HEK293T (cell line): ENCODE data around the gene TJP3.

Experiments
- BHLHE40 ChIP-seq: fragments of 450-650 bp; IDR thresholded peaks from 2 replicates; pipeline ENCODE4 v1.6.1; 2016; ENCODE audit warnings: mild to moderate bottlenecking, moderate library complexity, borderline replicate concordance
- ELF4 ChIP-seq: fragments of 450-650 bp; IDR thresholded peaks from 2 replicates; pipeline ENCODE4 v1.6.1; 2017; ENCODE audit warnings: antibody characterized with exemption
- FOXA1 ChIP-seq: fragments of 450-650 bp; IDR thresholded peaks from 2 replicates; pipeline ENCODE4 v1.6.1; 2016; ENCODE audit warnings: mild to moderate bottlenecking
- FOXM1 ChIP-seq: fragments of 450-650 bp; IDR thresholded peaks from 2 replicates; pipeline ENCODE4 v1.6.1; 2017; ENCODE audit warnings: mild to moderate bottlenecking, borderline replicate concordance
- HDGF ChIP-seq: fragments of 450-650 bp; IDR thresholded peaks from 2 replicates; pipeline ENCODE4 v1.6.1; 2017; ENCODE audit warnings: antibody characterized with exemption, borderline replicate concordance
- L3MBTL2 ChIP-seq: fragments of 450-650 bp; conservative IDR thresholded peaks from 2 replicates; pipeline ENCODE4 v1.6.1; 2016; ENCODE audit warnings: mild to moderate bottlenecking
- PKNOX1 ChIP-seq: fragments of 450-650 bp; IDR thresholded peaks from 2 replicates; pipeline ENCODE4 v1.6.1; 2016
- SP1 ChIP-seq: fragments of 450-650 bp; IDR thresholded peaks from 2 replicates; pipeline ENCODE4 v1.6.1; 2017
- SUZ12 ChIP-seq: fragments of 450-650 bp; IDR thresholded peaks from 2 replicates; pipeline ENCODE4 v1.6.1; 2016; ENCODE audit warnings: mild to moderate bottlenecking
- TARDBP ChIP-seq: fragments of 450-650 bp; IDR thresholded peaks from 2 replicates; pipeline ENCODE4 v1.6.1; 2016
- ZNF384 ChIP-seq: fragments of 450-650 bp; IDR thresholded peaks from 2 replicates; pipeline ENCODE4 v1.6.1; 2016

GRCh38 chr19:3760871-3761361, 52.7 kb downstream of the TJP3 start:
- TF ChIP-seq L3MBTL2 (no peak), BHLHE40 (no peak), FOXM1 (no peak), SUZ12 (no peak), TARDBP (no peak), ELF4 (no peak), HDGF (no peak), SP1 (no peak), ZNF384 (no peak), PKNOX1 (no peak), FOXA1 (no peak)
